ENCODE results near the gene RNF157.

The RNF157 gene

GRCh38 chr17:76153640-76154039 is 86.7 kb downstream of the RNF157 start:
- peak; percentile 36 for TF ChIP-seq CTCF (IDR thresholded peaks at IDR 0.05; ENCODE audit: control insufficient read depth, insufficient read depth, low read depth, low read length, missing control alignments)
- no peak overlapping the region for H3K4me3 ChIP-seq (ENCODE audit: control insufficient read depth, low read depth, low read length)
- no peak for DNase-seq (ENCODE audit: low read depth)

- TF ChIP-seq CTCF (IDR thresholded peaks at IDR 0.05; ENCODE audit: control insufficient read depth, insufficient read depth, low read depth, low read length, missing control alignments) = no peak
- DNase-seq (ENCODE audit: low read depth) = no peak
These were observed 87.1 kb downstream of the RNF157 start for GRCh38 chr17:76153202-76153601.

GRCh38 chr17:76152591-76152990 is 87.7 kb downstream of the RNF157 start:
- no peak for DNase-seq (ENCODE audit: low read depth)
- TF ChIP-seq CTCF (IDR thresholded peaks at IDR 0.05; ENCODE audit: control insufficient read depth, insufficient read depth, low read depth, low read length, missing control alignments) = no peak
- H3K4me3 ChIP-seq (ENCODE audit: control insufficient read depth, low read depth, low read length) = no peak overlapping the region

More at GRCh38 chr17:76153202-76153601, 87.1 kb downstream of the RNF157 start:
- H3K4me3 ChIP-seq (ENCODE audit: control insufficient read depth, low read depth, low read length) = no peak overlapping the region

GRCh38 chr17:76151896-76152454 is 88.3 kb downstream of the RNF157 start:
- H3K4me3 ChIP-seq (ENCODE audit: control insufficient read depth, low read depth, low read length) = no peak overlapping the region
- no peak for TF ChIP-seq CTCF (IDR thresholded peaks at IDR 0.05; ENCODE audit: control insufficient read depth, insufficient read depth, low read depth, low read length, missing control alignments)
- no peak for DNase-seq (ENCODE audit: low read depth)

GRCh38 chr17:76150712-76151622 is 89.3 kb downstream of the RNF157 start:
- no peak for DNase-seq (ENCODE audit: low read depth)
- TF ChIP-seq CTCF (IDR thresholded peaks at IDR 0.05; ENCODE audit: control insufficient read depth, insufficient read depth, low read depth, low read length, missing control alignments) = no peak
- no peak overlapping the region for H3K4me3 ChIP-seq (ENCODE audit: control insufficient read depth, low read depth, low read length)

- no peak for DNase-seq (ENCODE audit: low read depth)
- TF ChIP-seq CTCF (IDR thresholded peaks at IDR 0.05; ENCODE audit: control insufficient read depth, insufficient read depth, low read depth, low read length, missing control alignments) = no peak
- H3K4me3 ChIP-seq (ENCODE audit: control insufficient read depth, low read depth, low read length) = no peak overlapping the region
These were observed 91.1 kb downstream of the RNF157 start for GRCh38 chr17:76149214-76149613.
